ENCODE measurements around the gene ELK4.
"Not testable (repeated sequence)": the region's sequence is repeated elsewhere in the genome, so short reads cannot be mapped to it uniquely, and the experiment has no call there.

The ELK4 gene

DNA sequence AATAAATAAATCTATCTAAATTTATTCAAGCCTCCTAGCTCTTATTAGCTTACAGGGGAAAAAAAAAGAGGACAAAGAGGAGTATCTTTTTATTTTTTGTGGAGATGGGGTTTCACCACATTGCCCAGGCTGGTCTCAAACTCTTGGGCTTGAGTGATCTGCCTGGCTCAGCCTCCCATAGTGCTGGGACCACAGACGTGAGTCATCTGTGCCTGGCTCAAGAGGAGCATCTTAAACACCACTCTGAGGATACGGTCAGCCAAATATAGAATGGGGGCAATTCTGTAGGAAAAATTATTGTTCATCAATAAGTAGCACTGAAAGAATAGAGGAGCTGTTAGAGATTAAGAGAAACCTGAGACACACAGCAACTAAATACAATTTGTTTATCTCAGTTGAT is 24.4 kb upstream of the ELK4 start:
- Histone ChIP-seq H3K4me1 (ENCODE audit: insufficient read depth, low read length) (0 out of 2 replicates have a peak, but pooled peaks cover 4% of the 10 kb centered on the region), H3K36me3 (ENCODE audit: insufficient read depth, low read length) (no peaks in the 10 kb centered on the region), H3K9ac (ENCODE audit: low read depth, low read length) (no peak overlapping the region), H3K9me3 (ENCODE audit: control insufficient read depth, insufficient read depth, low read length) (no peaks in the 10 kb centered on the region)

DNA sequence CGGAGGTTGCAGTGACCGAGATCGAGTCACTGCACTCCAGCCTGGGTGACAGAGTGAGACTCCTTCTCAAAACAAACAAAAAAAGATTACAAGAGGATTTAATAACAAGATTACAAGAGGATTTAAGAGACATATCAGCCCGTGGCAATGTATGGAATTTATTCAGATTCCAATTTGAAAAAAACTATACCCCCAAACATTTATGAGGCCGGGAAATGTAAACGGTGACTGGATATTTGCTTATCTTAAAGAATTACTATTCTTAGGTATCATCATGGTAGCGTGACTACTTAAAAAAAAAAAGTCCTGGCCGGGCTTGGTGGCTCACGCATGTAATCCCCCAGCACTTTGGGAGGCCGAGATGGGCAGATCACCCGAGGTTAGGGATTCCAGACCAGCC is 21.2 kb upstream of the ELK4 start:
- Histone ChIP-seq H3K9ac (ENCODE audit: low read depth, low read length) (no peak overlapping the region), H3K36me3 (ENCODE audit: insufficient read depth, low read length) (no peaks in the 10 kb centered on the region), H3K9me3 (ENCODE audit: control insufficient read depth, insufficient read depth, low read length) (no peaks in the 10 kb centered on the region), H3K4me1 (ENCODE audit: insufficient read depth, low read length) (peaks cover 8% of the 10 kb centered on the region; the same call in 1 of the 2 replicates)

DNA sequence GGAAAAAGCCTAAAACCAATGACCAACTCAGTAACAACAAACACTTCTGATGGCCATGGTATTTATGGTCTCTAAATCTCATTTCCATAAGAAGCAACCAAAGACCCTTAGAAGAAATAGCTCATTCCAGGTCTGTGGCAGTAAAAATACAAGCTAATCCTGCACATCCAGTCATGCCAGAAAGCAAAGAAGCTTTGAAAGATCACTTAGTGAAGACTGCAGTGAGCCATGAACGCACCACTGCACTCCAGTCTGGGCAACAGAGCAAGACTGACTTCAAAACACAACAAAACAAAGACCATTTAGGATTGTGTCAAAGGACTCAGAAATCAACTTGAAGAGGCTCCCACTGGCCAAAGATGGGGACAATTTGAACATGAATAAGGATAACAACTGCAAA is 18.4 kb upstream of the ELK4 start:
- Histone ChIP-seq H3K9me3 (ENCODE audit: control insufficient read depth, insufficient read depth, low read length) (no peaks in the 10 kb centered on the region), H3K36me3 (ENCODE audit: insufficient read depth, low read length) (no peaks in the 10 kb centered on the region), H3K9ac (ENCODE audit: low read depth, low read length) (no peak overlapping the region), H3K4me1 (ENCODE audit: insufficient read depth, low read length) (peaks cover 8% of the 10 kb centered on the region; the same call in 1 of the 2 replicates)

DNA sequence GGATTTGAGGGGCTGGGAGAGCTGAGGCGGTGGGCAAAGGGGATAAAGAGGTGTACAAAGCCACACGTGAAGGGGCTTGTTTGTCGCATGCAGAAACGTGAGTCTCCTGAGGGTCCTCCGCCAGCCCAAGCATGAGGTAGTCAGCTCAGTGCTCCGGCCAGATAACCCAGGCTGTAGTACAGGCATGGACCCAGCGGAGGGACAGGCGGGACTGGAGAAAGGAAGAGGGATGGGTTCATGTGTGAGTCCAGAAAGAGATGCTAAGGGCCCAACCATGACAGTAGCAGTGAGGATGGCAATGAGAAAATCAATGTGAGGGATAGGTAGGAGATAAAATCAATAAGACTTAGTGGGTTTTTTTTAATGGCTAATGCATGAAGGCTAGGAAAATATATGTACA is 13.7 kb upstream of the ELK4 start:
- no peaks in the 10 kb centered on the region for H3K9me3 ChIP-seq (ENCODE audit: control insufficient read depth, insufficient read depth, low read length)
- H3K36me3 ChIP-seq (ENCODE audit: insufficient read depth, low read length), result no peaks in the 10 kb centered on the region
- H3K9ac ChIP-seq (ENCODE audit: low read depth, low read length), result no peak overlapping the region
- H3K4me1 ChIP-seq (ENCODE audit: insufficient read depth, low read length), result peaks cover 8% of the 10 kb centered on the region; the same call in 1 of the 2 replicates

DNA sequence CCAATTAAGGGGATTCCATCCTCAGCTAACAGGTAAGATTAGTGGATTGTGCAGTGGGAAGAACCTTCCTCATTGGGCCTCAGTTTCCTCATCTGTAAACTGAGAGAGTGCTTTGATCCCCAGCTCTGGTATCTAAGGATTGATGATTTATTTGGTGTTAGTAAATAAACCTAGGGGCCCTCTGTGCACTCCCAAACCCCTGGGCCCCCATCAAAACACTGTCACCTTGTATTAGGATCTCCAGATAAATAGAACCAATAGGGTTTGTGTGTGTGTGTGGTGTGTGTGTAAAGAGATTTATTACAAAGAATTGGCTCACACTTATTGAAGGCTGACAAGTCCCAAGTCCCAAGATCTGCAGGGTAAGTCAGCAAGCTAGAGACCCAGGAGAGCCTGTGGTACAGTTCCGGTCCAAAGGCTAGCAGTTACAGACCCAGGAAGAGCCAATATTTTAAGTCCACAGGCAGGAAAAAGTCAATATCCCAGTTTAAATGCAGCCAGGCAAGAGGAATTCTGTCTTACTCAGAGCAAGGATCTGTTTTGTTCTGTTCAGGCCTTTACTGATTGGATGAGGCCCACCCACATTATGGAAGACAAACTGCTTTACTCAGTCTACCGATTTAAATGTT is 11.0 kb upstream of the ELK4 start:
- Histone ChIP-seq H3K36me3 (ENCODE audit: insufficient read depth, low read length) (no peaks in the 10 kb centered on the region), H3K9me3 (ENCODE audit: control insufficient read depth, insufficient read depth, low read length) (no peaks in the 10 kb centered on the region), H3K9ac (ENCODE audit: low read depth, low read length) (no peak overlapping the region), H3K4me1 (ENCODE audit: insufficient read depth, low read length) (no peaks in the 10 kb centered on the region)

DNA sequence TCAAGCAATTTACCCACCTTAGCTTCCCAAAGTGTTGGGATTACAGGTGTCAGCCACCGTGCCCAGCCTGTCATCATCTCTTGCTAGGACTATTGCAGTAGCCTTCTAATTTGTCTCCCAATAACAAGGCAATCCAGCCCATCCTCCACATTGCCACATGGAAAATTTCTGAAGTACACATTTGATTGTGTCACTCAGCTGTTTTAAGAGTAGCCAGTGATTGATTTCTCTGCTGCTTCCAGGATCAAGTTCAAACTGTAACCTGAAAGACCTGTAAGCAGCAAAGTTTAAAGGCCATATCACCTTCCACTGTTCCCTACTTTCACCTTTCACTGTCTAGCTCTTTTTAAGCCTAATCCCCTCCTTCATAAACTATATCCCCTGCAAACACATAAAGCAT is 7.8 kb upstream of the ELK4 start:
- H3K9me3 ChIP-seq (ENCODE audit: control insufficient read depth, insufficient read depth, low read length), result no peaks in the 10 kb centered on the region
- H3K4me1 ChIP-seq (ENCODE audit: insufficient read depth, low read length), result no peaks in the 10 kb centered on the region
- no peaks in the 10 kb centered on the region for H3K36me3 ChIP-seq (ENCODE audit: insufficient read depth, low read length)
- H3K9ac ChIP-seq (ENCODE audit: low read depth, low read length), result no peak overlapping the region

DNA sequence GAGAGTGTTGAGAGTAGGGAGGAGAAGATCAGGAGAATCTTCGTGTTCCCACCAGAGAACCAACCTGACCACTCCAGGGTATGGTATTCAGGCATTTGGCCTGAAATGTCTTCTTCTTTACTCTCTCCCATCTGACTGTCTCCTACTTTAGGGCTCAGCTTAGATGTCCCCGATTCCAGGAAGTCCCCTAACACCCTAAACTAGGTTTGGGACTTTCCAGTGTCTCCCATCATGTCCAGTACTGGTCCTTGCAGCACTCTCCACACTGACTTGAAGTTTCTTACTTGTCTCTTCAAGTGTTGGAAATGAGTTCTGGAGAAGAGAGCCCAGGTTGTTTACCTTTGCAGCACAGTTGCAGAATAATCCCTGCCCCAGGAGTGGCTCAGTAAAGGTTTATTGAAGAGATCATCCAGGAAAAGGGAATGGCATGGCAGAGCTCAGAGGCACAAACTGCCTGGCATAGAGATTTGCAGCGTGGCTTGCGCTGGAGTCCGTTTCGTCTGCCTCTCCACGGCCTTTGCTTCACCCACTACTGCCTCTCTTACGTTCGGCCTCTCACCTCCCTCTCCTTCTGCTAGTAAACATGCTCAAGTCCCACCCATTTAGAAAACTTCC is 6.2 kb upstream of the ELK4 start:
- Histone ChIP-seq H3K36me3 (ENCODE audit: insufficient read depth, low read length) (no peaks in the 10 kb centered on the region), H3K4me1 (ENCODE audit: insufficient read depth, low read length) (no peaks in the 10 kb centered on the region), H3K9ac (ENCODE audit: low read depth, low read length) (no peak overlapping the region), H3K9me3 (ENCODE audit: control insufficient read depth, insufficient read depth, low read length) (no peaks in the 10 kb centered on the region)

DNA sequence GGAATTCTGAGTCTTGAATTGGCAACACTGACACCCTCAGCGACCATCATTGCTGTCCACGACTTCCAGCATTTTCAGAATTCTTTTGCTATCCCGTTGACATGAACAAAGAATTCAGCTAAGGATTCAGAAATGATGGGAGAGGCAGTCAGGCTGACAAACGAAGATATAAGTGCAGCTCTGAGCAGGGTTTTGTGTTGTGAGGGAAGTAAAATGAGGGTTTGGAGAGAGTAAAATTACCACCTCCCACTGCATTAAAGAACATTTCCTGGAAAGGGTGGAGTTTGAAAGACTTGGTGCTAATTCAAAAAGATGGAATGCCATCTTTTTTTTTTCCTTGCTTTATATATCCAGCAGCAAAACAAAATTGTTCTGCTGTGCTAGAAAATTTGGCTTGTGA is 4.9 kb upstream of the ELK4 start:
- no peaks in the 10 kb centered on the region for H3K9me3 ChIP-seq (ENCODE audit: control insufficient read depth, insufficient read depth, low read length)
- no peak overlapping the region for H3K9ac ChIP-seq (ENCODE audit: low read depth, low read length)
- H3K36me3 ChIP-seq (ENCODE audit: insufficient read depth, low read length), result no peaks in the 10 kb centered on the region
- no peaks in the 10 kb centered on the region for H3K4me1 ChIP-seq (ENCODE audit: insufficient read depth, low read length)

DNA sequence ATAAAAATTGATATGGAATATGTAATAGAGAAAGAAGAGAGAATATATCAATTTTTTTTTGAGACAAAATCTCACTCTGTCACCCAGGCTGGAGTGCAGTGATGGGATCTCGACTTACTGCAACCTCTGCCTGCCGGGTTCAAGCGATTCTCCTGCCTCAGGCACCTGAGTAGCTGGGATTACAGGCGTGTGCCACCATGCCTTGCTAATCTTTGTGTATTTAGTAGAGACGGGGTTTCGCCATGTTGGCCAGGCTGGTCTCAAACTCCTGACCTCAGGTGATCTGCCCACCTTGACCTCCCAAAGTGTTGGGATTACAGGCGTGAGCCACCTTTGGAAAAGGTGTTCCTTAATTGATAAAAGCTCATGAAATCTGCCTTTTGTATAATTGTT is 4.3 kb upstream of the ELK4 start:
- H3K9ac ChIP-seq (ENCODE audit: low read depth, low read length); H3K9me3 ChIP-seq (ENCODE audit: control insufficient read depth, insufficient read depth, low read length); H3K4me1 ChIP-seq (ENCODE audit: insufficient read depth, low read length); H3K36me3 ChIP-seq (ENCODE audit: insufficient read depth, low read length): not testable (repeated sequence)

DNA sequence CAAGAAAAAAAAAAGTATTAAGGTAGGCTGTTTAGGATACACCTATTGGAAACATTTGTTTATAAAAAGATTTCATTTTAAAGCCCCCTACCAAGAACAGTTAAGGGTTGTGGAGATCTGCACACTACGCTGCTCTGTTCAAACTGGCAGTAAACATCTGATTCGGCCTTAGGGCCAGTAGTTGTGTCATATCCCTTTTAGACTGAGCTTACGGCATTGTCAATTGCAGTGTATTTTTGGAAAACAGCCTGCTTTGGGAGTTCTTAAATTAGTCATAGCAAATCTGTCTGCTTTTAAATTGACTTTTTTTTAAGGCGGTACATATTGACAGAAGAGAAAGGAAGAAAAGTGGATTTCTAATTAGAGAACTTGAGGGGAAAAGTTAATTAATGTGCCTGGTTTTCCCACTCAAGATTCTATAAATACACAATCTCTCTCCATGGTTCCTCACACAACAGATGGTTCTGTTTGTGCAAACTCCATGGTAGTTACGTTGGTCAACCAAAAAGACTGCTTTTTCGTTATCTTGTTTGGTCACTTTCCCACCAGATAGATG is 1.7 kb upstream of the ELK4 start:
- Histone ChIP-seq H3K9me3 (ENCODE audit: control insufficient read depth, insufficient read depth, low read length) (no peaks in the 10 kb centered on the region), H3K4me1 (ENCODE audit: insufficient read depth, low read length) (peaks cover 4% of the 10 kb centered on the region; the same call in 1 of the 2 replicates), H3K36me3 (ENCODE audit: insufficient read depth, low read length) (no peaks in the 10 kb centered on the region; the same call in 1 of the 2 replicates), H3K9ac (ENCODE audit: low read depth, low read length) (no peak overlapping the region)

DNA sequence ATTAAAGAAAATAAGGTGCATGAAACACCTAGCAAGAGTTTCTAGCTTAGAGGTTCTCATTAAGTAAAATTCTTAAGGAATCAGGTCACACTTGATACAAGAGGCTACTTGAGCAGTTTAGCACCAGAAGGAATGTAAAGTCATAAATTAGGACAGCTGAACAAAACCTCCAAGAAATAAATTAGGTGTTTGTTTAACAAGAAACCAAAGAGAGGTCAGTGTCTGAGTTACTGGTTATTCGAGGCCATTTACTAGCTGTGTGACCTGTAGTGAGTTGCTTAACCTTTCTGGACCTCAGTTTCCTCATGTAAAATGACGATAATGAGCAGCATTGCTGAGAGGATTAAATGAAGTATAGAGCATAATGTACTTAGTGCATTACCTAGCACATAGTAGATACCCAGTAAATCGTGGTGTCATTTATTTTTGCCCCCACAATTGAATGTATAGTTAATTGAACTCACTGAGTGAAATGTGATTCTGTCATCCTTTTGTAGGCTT is 908 bp upstream of the ELK4 start:
- Histone ChIP-seq H3K9ac (ENCODE audit: low read depth, low read length) (peak overlapping the region; percentile 75), H3K36me3 (ENCODE audit: insufficient read depth, low read length) (no peaks in the 10 kb centered on the region; the same call in 1 of the 2 replicates), H3K4me1 (ENCODE audit: insufficient read depth, low read length) (peaks cover 4% of the 10 kb centered on the region; the same call in 1 of the 2 replicates), H3K9me3 (ENCODE audit: control insufficient read depth, insufficient read depth, low read length) (no peaks in the 10 kb centered on the region)

DNA sequence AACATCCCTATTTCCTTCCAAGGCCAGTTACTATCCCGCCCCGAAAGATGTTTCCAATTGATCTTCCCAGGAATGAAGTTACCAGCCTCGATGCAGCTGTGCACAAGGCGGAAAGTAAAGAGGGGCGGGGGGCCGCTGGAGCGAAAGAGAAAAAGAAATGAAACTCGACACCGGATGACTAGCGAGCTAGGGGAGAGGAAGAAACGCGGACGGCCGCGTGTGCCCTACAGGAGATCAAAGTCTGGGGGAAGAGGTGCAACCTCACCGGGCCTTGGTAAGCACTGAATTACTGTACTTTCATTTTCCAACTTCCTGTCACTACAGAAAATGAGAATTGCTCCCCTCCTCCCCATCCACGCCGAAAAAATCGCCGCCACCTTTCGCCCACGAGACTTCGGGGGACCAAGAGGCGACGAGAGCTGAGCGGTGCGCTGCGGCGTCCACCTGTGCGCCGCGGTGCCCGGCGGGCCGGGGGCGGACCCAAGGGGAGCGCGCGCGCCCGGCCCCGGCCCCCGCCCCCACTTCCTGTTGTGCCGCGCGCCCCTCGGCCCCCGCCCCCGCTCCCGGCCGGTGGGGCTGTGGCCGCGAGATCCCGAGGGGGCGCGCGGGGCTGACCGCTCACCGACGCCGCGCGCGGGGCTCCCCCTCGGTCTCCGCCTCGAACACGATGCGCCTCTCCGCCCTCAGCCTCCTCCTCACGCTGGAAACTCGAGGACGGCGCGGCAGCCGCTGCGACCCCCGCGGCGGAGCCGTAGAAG is 622 bp downstream of the ELK4 start:
- Histone ChIP-seq H3K4me1 (ENCODE audit: insufficient read depth, low read length) (peaks cover 4% of the 10 kb centered on the region; the same call in 1 of the 2 replicates), H3K9ac (ENCODE audit: low read depth, low read length) (peak overlapping the region; percentile 75), H3K9me3 (ENCODE audit: control insufficient read depth, insufficient read depth, low read length) (no peaks in the 10 kb centered on the region), H3K36me3 (ENCODE audit: insufficient read depth, low read length) (no peaks in the 10 kb centered on the region; the same call in 1 of the 2 replicates)

DNA sequence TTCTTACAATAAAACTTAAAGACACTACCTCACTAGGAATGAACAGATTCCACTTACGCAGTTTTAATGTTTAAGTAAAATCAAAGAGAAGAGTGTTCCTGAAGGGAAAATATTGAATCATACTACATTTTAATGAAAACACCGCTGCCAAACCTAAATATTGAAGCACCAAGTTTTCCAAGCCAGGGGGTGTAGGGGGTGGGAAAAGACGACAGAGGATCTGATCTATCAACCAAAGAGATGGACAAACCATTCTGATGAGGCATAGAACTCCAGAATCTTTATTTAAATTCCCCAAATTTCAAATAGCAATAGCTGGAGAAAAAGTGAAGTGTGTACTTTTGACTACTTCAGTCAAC is 1.2 kb downstream of the ELK4 start:
- no peaks in the 10 kb centered on the region; the same call in 1 of the 2 replicates for H3K36me3 ChIP-seq (ENCODE audit: insufficient read depth, low read length)
- no peaks in the 10 kb centered on the region for H3K9me3 ChIP-seq (ENCODE audit: control insufficient read depth, insufficient read depth, low read length)
- peak overlapping the region; percentile 75 for H3K9ac ChIP-seq (ENCODE audit: low read depth, low read length)
- peaks cover 4% of the 10 kb centered on the region; the same call in 1 of the 2 replicates for H3K4me1 ChIP-seq (ENCODE audit: insufficient read depth, low read length)

DNA sequence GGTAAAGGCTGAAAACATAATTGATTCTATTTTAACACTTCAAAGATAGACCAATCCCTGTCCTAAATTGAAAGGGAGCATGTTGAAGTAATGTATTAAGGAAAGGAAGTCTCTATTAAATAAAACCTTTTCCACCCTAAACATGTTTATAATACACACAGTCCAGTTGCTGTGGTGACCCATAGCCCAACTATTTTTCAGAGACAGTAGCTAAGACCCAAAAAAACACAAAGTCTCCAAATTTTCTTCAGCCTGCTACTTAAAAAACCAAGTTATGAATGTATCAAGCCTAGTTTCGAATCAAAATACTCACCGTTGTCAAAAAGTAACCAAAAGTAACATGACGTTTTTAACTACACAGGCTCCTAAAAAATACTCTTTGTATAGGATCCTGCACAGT is 1.6 kb downstream of the ELK4 start:
- H3K4me1 ChIP-seq (ENCODE audit: insufficient read depth, low read length), result peaks cover 4% of the 10 kb centered on the region; the same call in 1 of the 2 replicates
- peak overlapping the region; percentile 75 for H3K9ac ChIP-seq (ENCODE audit: low read depth, low read length)
- no peaks in the 10 kb centered on the region; the same call in 1 of the 2 replicates for H3K36me3 ChIP-seq (ENCODE audit: insufficient read depth, low read length)
- H3K9me3 ChIP-seq (ENCODE audit: control insufficient read depth, insufficient read depth, low read length), result no peaks in the 10 kb centered on the region
